BLaER1 treated with 17β-estradiol and CSF1 and Interleukin-3, amounts not matched to agents 10 nM and 100 nM (cell line): ENCODE measurements around the gene KHDC1L.
A peak's percentile ranks its signal among the peaks of the same experiment; 100 is the strongest.
"Not testable (repeated sequence)": the region's sequence is repeated elsewhere in the genome, so short reads cannot be mapped to it uniquely, and the experiment has no call there.

Source experiments
- H3K27ac ChIP-seq, 11 experiments: shearing (Covaris generic); formaldehyde crosslinking; 2 replicates each; pipeline ENCODE4 v1.8.1; 2022
- H3K27me3 ChIP-seq, 11 experiments: shearing (Covaris generic); formaldehyde crosslinking; 2 replicates each; pipeline ENCODE4 v1.8.1; 2022
- H3K36me3 ChIP-seq, 11 experiments: shearing (Covaris generic); formaldehyde crosslinking; 2 replicates each; pipeline ENCODE4 v1.8.1; 2022
- H3K4me1 ChIP-seq, 10 experiments: shearing (Covaris generic); formaldehyde crosslinking; 2 replicates each; pipeline ENCODE4 v1.8.1; 2022
- H3K4me2 ChIP-seq, 11 experiments: shearing (Covaris generic); formaldehyde crosslinking; 2 replicates each; pipeline ENCODE4 v1.8.1; 2022
- H3K4me3 ChIP-seq, 10 experiments: shearing (Covaris generic); formaldehyde crosslinking; 2 replicates each; pipeline ENCODE4 v1.8.1; 2022
- H3K9ac ChIP-seq, 11 experiments: shearing (Covaris generic); formaldehyde crosslinking; 2 replicates each; pipeline ENCODE4 v1.8.1; 2022
- H3K9me3 ChIP-seq, 11 experiments: shearing (Covaris generic); formaldehyde crosslinking; replicated peaks in 1 of 11; 2 replicates each; pipeline ENCODE4 v1.8.1; 2022
- H4K20me1 ChIP-seq, 11 experiments: shearing (Covaris generic); formaldehyde crosslinking; 2 replicates each; pipeline ENCODE4 v1.8.1; 2022
- Cebpa-rat ChIP-seq, 11 experiments: shearing (Covaris generic); IDR thresholded peaks; 2 replicates each; pipeline ENCODE4 v1.8.1; 2022

Gene KHDC1L

DNA sequence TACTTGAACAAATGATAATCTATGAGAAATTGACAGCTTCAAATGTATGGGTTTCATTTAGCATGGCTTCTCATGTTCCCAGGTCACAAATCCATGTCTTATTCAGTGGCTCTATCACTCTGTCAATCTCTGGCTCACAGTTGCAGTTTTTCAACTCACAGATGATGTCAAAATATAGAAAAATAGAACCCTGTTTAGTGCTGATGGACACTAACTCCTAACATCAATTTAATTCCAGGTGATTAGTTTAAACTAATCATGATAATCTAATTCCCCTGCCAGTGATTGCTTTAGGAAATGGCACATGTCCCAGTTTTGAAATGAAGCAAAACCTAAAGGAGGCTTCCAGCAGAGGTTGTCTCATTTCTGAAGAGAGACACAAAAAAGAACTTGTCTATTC is 24.7 kb upstream of the KHDC1L start:
- Histone ChIP-seq H3K9ac (no peak overlapping the region), H3K27me3 (no peaks in the 10 kb centered on the region), H3K9me3 (no peaks in the 10 kb centered on the region), H3K36me3 (no peaks in the 10 kb centered on the region), H3K27ac (no peak overlapping the region), H3K4me1 (no peaks in the 10 kb centered on the region), H3K4me2 (no peak overlapping the region), H4K20me1 (no peaks in the 10 kb centered on the region), H3K4me3 (no peak overlapping the region)
- TF ChIP-seq Cebpa-rat (IDR thresholded peaks at IDR 0.05) = no peak

DNA sequence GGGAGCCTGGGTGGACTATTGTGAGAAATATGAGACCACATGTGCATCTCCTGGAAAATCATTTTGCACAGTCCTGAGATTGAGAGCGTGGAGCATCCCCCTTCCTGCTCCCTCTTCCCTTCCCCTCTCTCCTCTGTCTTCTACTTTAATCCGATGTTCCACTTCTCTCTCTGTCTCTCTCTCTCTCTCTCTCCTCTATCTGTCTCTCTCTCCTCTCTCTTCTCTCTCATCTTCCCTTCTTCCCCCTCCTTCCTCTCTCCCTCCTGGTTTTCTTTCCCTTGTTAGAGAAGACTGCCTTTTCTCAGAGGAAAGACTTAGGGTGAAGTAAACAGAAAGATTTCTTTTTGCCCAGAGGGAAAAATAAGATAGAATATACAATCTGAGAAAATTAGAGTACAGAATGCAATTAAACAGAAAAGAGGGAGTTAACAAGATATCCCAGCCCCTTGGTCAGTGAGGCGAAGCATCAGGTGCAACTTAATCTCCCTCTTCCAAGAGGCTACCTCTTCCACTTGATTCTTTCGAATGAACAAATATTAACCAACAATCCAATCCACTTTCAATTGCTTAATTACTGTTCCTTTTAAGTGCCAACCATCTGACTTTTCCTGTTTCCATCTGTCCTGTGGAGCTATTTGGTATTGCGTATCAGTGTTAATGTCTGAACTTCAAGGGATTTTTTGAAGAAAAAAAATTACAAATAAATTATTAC is 23.1 kb upstream of the KHDC1L start:
- no peaks in the 10 kb centered on the region for H3K4me1 ChIP-seq
- no peaks in the 10 kb centered on the region for H3K9me3 ChIP-seq
- no peak overlapping the region for H3K4me2 ChIP-seq
- H3K9ac ChIP-seq = no peak overlapping the region
- no peak overlapping the region for H3K27ac ChIP-seq
- no peak overlapping the region for H3K4me3 ChIP-seq
- no peak for TF ChIP-seq Cebpa-rat (IDR thresholded peaks at IDR 0.05)
- H4K20me1 ChIP-seq = no peaks in the 10 kb centered on the region
- H3K36me3 ChIP-seq = no peaks in the 10 kb centered on the region
- no peaks in the 10 kb centered on the region for H3K27me3 ChIP-seq

DNA sequence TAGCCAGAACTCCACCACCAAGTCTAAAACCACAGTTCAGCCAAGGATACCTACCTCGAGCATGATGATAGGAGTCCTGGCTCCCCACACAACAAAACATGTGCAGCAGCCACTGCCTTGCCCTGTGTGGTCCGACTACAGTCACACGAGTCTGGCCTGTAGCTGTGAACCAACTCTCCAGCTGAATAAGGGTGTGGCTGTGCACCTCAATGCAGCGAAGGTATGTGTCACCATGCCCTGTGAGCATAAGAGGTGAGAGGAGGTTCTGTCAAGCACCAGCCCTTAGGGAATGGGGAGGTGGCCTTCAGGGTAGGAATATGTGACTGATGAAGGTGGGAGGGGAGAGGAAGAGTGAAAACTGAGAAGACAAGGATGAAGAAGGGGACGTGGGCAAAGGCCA is 16.7 kb upstream of the KHDC1L start:
- Histone ChIP-seq H4K20me1 (no peaks in the 10 kb centered on the region), H3K36me3 (no peaks in the 10 kb centered on the region), H3K9me3 (no peaks in the 10 kb centered on the region), H3K4me3 (no peak overlapping the region), H3K27ac (no peak overlapping the region), H3K27me3 (no peaks in the 10 kb centered on the region), H3K4me1 (no peaks in the 10 kb centered on the region), H3K9ac (no peak overlapping the region), H3K4me2 (no peak overlapping the region)
- TF ChIP-seq Cebpa-rat (IDR thresholded peaks at IDR 0.05) = no peak

DNA sequence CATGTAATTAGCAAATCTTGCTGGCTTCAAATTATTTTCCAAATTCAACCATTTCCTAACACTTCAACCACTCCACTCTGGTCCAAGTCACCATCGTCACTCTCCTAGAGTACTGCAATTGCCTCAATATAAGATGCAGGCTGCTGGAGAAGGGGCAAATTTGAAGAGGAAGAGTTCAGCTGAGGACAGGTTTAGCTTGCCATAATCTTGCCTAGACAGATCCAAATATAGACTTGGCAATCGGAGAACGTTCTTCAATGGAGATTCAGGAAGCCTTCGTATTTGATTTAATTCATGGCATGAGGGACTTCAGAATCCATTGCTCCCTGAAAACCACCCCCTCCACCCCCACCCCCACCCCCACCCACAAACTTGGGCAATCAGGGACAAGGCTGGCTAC is 15.4 kb upstream of the KHDC1L start:
- no peak for TF ChIP-seq Cebpa-rat (IDR thresholded peaks at IDR 0.05)
- Histone ChIP-seq H3K4me3 (no peak overlapping the region), H3K9ac (no peak overlapping the region), H3K9me3 (no peaks in the 10 kb centered on the region), H3K36me3 (no peaks in the 10 kb centered on the region), H4K20me1 (no peaks in the 10 kb centered on the region), H3K4me1 (no peaks in the 10 kb centered on the region), H3K27ac (no peak overlapping the region), H3K4me2 (no peak overlapping the region), H3K27me3 (no peaks in the 10 kb centered on the region)

DNA sequence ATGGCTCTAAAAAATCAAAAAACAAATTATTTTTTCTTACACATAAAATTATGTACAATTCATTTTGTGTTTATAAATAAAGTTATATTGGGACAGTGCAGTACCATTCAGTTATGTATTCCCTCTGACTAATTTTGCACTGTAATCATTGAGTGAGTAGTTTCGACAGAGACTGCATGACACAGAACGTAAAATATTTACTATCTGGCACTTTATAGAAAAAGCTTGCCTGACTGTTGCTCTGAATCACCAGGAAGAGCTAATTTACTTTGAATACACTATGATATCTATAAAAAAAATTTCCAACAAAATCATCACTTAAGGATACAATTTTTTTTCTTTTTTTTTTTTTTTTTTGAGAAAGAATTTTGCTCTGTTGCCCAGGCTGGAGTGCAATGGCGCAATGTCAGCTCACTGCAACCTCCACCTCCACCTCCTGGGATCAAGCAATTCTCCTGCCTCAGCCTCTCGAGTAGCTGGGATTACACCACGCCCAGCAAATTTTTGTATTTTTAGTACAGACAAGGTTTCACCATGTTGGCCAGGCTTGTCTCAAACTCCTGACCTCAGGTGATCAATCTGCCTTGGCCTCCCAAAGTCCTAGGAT is 11.0 kb upstream of the KHDC1L start:
- no peaks in the 10 kb centered on the region for H3K9me3 ChIP-seq
- H3K27ac ChIP-seq = no peak overlapping the region
- no peak overlapping the region for H3K4me3 ChIP-seq
- peaks cover 0 to 5% (median 0%) of the 10 kb centered on the region in 10 experiments; a peak in 4 of 20 replicates for H3K4me1 ChIP-seq
- no peak overlapping the region for H3K9ac ChIP-seq
- no peak overlapping the region for H3K4me2 ChIP-seq
- H3K36me3 ChIP-seq = no peaks in the 10 kb centered on the region
- H3K27me3 ChIP-seq = no peaks in the 10 kb centered on the region
- TF ChIP-seq Cebpa-rat (IDR thresholded peaks at IDR 0.05) = no peak
- H4K20me1 ChIP-seq = no peaks in the 10 kb centered on the region

DNA sequence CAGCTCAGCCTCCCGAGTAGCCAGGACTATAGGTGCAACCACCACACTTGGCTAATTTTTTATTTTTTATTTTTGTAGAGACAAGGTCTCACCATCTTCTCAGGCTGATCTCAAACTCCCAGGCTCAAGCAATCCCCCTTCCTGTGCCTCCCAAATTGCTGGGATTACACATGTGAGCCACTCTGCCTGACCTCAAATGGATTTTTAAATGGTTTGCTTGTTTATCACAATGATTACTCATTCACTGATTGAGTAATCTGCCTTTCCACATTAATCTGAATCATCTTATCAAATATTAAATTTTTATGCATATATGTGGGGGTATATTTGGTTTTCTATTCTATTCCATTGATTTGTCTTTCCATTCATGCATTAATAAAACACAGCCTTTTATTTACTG is 9.4 kb upstream of the KHDC1L start:
- Histone ChIP-seq H3K4me3 (no peak overlapping the region), H3K36me3 (no peaks in the 10 kb centered on the region), H3K4me2 (no peak overlapping the region), H3K27ac (no peak overlapping the region), H4K20me1 (no peaks in the 10 kb centered on the region), H3K27me3 (no peaks in the 10 kb centered on the region), H3K4me1 (peaks cover 0 to 5% (median 0%) of the 10 kb centered on the region in 10 experiments; a peak in 4 of 20 replicates), H3K9ac (no peak overlapping the region), H3K9me3 (0 out of 22 replicates have a peak, but pooled peaks cover 0 to 8% (median 0%) of the 10 kb centered on the region in 11 experiments)
- TF ChIP-seq Cebpa-rat (IDR thresholded peaks at IDR 0.05) = no peak

DNA sequence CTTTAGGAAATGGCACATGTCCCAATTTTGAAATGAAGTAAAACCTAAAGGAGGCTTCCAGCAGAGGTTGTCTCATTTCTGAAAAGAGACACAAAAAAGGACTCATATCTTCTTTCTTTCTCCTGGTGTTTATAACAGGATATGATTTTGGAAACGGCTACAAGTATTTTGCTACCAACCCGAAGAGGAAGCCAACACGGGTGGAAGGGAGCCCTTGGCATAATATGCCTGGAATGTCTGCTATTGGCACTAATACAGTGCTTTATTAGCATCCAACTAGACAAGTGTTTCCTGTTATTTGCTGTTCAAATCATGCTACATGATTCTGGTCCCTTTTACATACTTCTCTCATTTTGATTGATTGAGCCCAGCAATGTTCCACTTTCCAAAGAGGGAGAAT is 8.7 kb upstream of the KHDC1L start:
- not testable (repeated sequence) for H3K27ac ChIP-seq, H3K36me3 ChIP-seq, H3K4me3 ChIP-seq, H3K4me2 ChIP-seq, H3K9me3 ChIP-seq, H3K9ac ChIP-seq, H3K4me1 ChIP-seq, H3K27me3 ChIP-seq, H4K20me1 ChIP-seq

DNA sequence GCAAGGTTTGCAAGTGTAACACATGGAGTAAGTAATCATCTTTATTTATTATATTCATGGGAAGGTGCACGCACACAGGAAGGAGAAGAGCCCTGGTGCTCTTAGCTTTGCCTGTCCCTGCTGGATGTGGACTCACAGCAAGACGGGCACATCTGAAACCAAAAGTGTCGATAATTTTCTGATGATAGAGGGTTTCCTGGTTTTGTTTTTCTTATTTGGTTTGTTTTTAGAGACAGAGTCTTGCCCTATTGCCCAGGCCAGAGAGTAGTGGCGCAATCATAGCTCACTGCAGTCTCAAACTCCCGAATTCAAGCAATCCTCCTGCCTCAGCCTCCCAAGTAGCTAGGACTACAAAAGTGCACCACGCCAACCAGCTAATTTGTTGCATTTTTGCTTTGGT is 7.8 kb upstream of the KHDC1L start:
- TF ChIP-seq Cebpa-rat (IDR thresholded peaks at IDR 0.05) = no peak
- Histone ChIP-seq H3K4me3 (no peak overlapping the region), H3K4me1 (peaks cover 0 to 5% (median 0%) of the 10 kb centered on the region in 10 experiments; a peak in 4 of 20 replicates), H3K9me3 (0 out of 22 replicates have a peak, but pooled peaks cover 0 to 8% (median 0%) of the 10 kb centered on the region in 11 experiments), H3K27ac (no peak overlapping the region), H4K20me1 (no peaks in the 10 kb centered on the region), H3K27me3 (no peaks in the 10 kb centered on the region), H3K4me2 (no peak overlapping the region; a peak in 1 of 22 replicates), H3K9ac (no peak overlapping the region), H3K36me3 (no peaks in the 10 kb centered on the region)

DNA sequence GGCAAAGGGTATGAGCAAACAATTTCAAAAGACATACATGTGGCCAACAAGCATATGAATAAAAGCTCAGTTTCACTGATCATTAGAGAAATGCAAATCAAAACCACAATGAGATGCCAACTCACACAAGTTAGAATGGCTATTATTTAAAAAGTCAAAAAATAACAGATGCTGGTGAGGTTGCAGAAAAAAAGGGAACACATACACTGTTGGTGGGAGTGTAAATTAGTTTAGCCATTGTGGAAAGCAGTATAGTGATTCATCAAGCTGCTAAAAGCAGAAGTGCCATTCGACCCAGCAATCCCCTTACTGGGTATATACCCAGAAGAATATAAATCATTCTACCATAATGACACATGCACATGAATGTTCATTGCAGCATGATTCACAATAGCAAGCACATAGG is 6.7 kb upstream of the KHDC1L start:
- TF ChIP-seq Cebpa-rat (IDR thresholded peaks at IDR 0.05) = no peak
- Histone ChIP-seq H3K4me3 (no peak overlapping the region), H3K9ac (no peak overlapping the region), H3K4me2 (no peak overlapping the region), H3K36me3 (no peaks in the 10 kb centered on the region), H3K4me1 (peaks cover 0 to 5% (median 0%) of the 10 kb centered on the region in 10 experiments; a peak in 4 of 20 replicates), H3K27ac (peak overlapping the region in 3 of 11 experiments; percentile 37 to 56 (median 55); a peak in 5 of 22 replicates), H4K20me1 (no peaks in the 10 kb centered on the region), H3K27me3 (no peaks in the 10 kb centered on the region), H3K9me3 (0 out of 22 replicates have a peak, but pooled peaks cover 0 to 8% (median 0%) of the 10 kb centered on the region in 11 experiments)
